HG03565 (cell line): ENCODE measurements around the gene SCAF4.

ENCODE experiments used
- ATAC-seq: cut with Tn5 transposase; IDR thresholded peaks from one replicate; pipeline ENCODE4 v1.9.1; 2021; ENCODE audit warnings: mild to moderate bottlenecking, moderate library complexity; ENCODE audit not compliant: unreplicated experiment

Gene SCAF4

GRCh38 chr21:31713973-31714740, 17.8 kb downstream of the SCAF4 start:
- ATAC-seq, result peak; percentile 48

GRCh38 chr21:31713115-31713514, 18.8 kb downstream of the SCAF4 start:
- ATAC-seq, result no peak

- ATAC-seq, result no peak
Measured at GRCh38 chr21:31711745-31712285, 20.1 kb downstream of the SCAF4 start.

GRCh38 chr21:31711326-31711725, 20.6 kb downstream of the SCAF4 start:
- ATAC-seq, result no peak

- no peak for ATAC-seq
Measured at GRCh38 chr21:31710586-31710985, 21.3 kb downstream of the SCAF4 start.

- no peak for ATAC-seq
Measured at GRCh38 chr21:31708541-31708940, 23.4 kb downstream of the SCAF4 start.

GRCh38 chr21:31707499-31707898, 24.4 kb downstream of the SCAF4 start:
- ATAC-seq, result no peak

- ATAC-seq, result no peak
Measured at GRCh38 chr21:31706562-31706961, 25.4 kb downstream of the SCAF4 start.

- ATAC-seq, result no peak
Measured at GRCh38 chr21:31700040-31700439, 31.9 kb downstream of the SCAF4 start.

GRCh38 chr21:31698461-31698860, 33.5 kb downstream of the SCAF4 start:
- ATAC-seq, result no peak

- ATAC-seq, result no peak
Measured at GRCh38 chr21:31696424-31696823, 35.5 kb downstream of the SCAF4 start.

- ATAC-seq, result no peak
Measured at GRCh38 chr21:31693222-31693621, 38.7 kb downstream of the SCAF4 start.

GRCh38 chr21:31688603-31689368, 43.1 kb downstream of the SCAF4 start:
- ATAC-seq, result no peak

- no peak for ATAC-seq
Measured at GRCh38 chr21:31687108-31687507, 44.8 kb downstream of the SCAF4 start.

GRCh38 chr21:31686272-31686915, 45.5 kb downstream of the SCAF4 start:
- ATAC-seq, result no peak

GRCh38 chr21:31684918-31685317, 47.0 kb downstream of the SCAF4 start:
- no peak for ATAC-seq

- no peak for ATAC-seq
Measured at GRCh38 chr21:31683029-31683428, 48.9 kb downstream of the SCAF4 start.

GRCh38 chr21:31682620-31683019, 49.3 kb downstream of the SCAF4 start:
- ATAC-seq, result no peak

- no peak for ATAC-seq
Measured at GRCh38 chr21:31678478-31678877, 53.4 kb downstream of the SCAF4 start.

GRCh38 chr21:31677047-31677446, 54.9 kb downstream of the SCAF4 start:
- no peak for ATAC-seq

GRCh38 chr21:31675960-31676359, 56.0 kb downstream of the SCAF4 start:
- ATAC-seq, result no peak
